ENCODE data around the gene RXRG. TPM values are rescaled to one million over a fixed set of nuclear protein-coding genes. Genes with fewer than 3 reads are reported as not detected.

Gene RXRG
- total and polyA plus RNA-seq, 9 of the 15 experiments (the other 6 are each of a cell fraction or from before 2014, with no cell fraction given) = not detected

- Histone ChIP-seq H3K9me1 (ENCODE audit: control insufficient read depth, insufficient read depth, low read length) (no peaks in the 10 kb centered on the region), H3K27ac (ENCODE audit: extremely low read depth, low read depth, low read length) (no peak overlapping the region), H3K79me2 (ENCODE audit: control insufficient read depth, insufficient read depth, low read length) (no peaks in the 10 kb centered on the region), H3K27me3 (ENCODE audit: control insufficient read depth in 2 of 2, insufficient read depth in 2 of 2, low read length in 2 of 2) (peaks cover 4 to 38% of the 10 kb centered on the region in 2 experiments), H3K4me1 (replicated peaks in 1 of 2; ENCODE audit: control insufficient read depth in 2 of 2, insufficient read depth in 2 of 2, low read length in 2 of 2) (no peaks in the 10 kb centered on the region), H3K9me3 (replicated peaks; ENCODE audit: control insufficient read depth, insufficient read depth, low read depth, low read length) (no peaks in the 10 kb centered on the region), H3K9ac (ENCODE audit: insufficient read depth in 1 of 2, low read depth in 2 of 2, low read length in 2 of 2) (no peak overlapping the region), H2AFZ (ENCODE audit: low read depth, low read length) (no peak overlapping the region), H4K20me1 (replicated peaks; ENCODE audit: control insufficient read depth, insufficient read depth, low read length) (no peaks in the 10 kb centered on the region), H3K4me3 (no peak overlapping the region), H3K4me2 (ENCODE audit: insufficient read depth, low read length) (no peak overlapping the region), H3K36me3 (ENCODE audit: control insufficient read depth, insufficient read depth, low read length) (no peaks in the 10 kb centered on the region)
- FAIRE-seq = no peak
- POLR2A ChIA-PET = interaction anchor here (1.2 kb wide), 1 partner anchor 17 kb away, joined by 3 read pairs; no protein-coding TSS in a partner anchor
- ATAC-seq = no peak
- BruUV-seq (replicated peaks) = no TSS peak
- DNase-seq (ENCODE audit: extremely low read depth in 1 of 4, low spot score in 3 of 4) = no peak
- CTCF ChIA-PET (ENCODE audit: low intra/inter-chr PET ratio) = no interaction called here
- TF ChIP-seq MBD2 (IDR thresholded peaks at IDR 0.05; ENCODE audit: borderline replicate concordance, low read depth) = no peak
- WGBS (ENCODE audit: insufficient coverage, low coverage, missing lambda C conversion rate) = 3% methylated on average over 2 of the region's 2 CpGs
- intact Hi-C loops (cut with micrococcal nuclease) = no loop called here
- in situ Hi-C loops (cut with MboI) = no loop called here
Observed at GRCh38 chr1:165468253-165468652, 23.3 kb upstream of the RXRG start.

GRCh38 chr1:165467706-165468105, 22.8 kb upstream of the RXRG start:
- no TSS peak for BruUV-seq (replicated peaks)
- no peak for FAIRE-seq
- intact Hi-C loops (cut with micrococcal nuclease) = no loop called here

More at GRCh38 chr1:165467706-165468105, 22.8 kb upstream of the RXRG start:
- Histone ChIP-seq H3K9me3 (replicated peaks; ENCODE audit: control insufficient read depth, insufficient read depth, low read depth, low read length) (no peaks in the 10 kb centered on the region), H3K27ac (ENCODE audit: extremely low read depth, low read depth, low read length) (no peak overlapping the region), H3K36me3 (ENCODE audit: control insufficient read depth, insufficient read depth, low read length) (no peaks in the 10 kb centered on the region), H3K79me2 (ENCODE audit: control insufficient read depth, insufficient read depth, low read length) (no peaks in the 10 kb centered on the region), H2AFZ (ENCODE audit: low read depth, low read length) (no peak overlapping the region), H3K4me2 (ENCODE audit: insufficient read depth, low read length) (no peak overlapping the region), H3K9ac (ENCODE audit: insufficient read depth in 1 of 2, low read depth in 2 of 2, low read length in 2 of 2) (no peak overlapping the region), H3K27me3 (ENCODE audit: control insufficient read depth in 2 of 2, insufficient read depth in 2 of 2, low read length in 2 of 2) (peaks cover 4 to 38% of the 10 kb centered on the region in 2 experiments), H3K4me3 (no peak overlapping the region), H3K4me1 (replicated peaks in 1 of 2; ENCODE audit: control insufficient read depth in 2 of 2, insufficient read depth in 2 of 2, low read length in 2 of 2) (no peaks in the 10 kb centered on the region), H4K20me1 (replicated peaks; ENCODE audit: control insufficient read depth, insufficient read depth, low read length) (no peaks in the 10 kb centered on the region), H3K9me1 (ENCODE audit: control insufficient read depth, insufficient read depth, low read length) (no peaks in the 10 kb centered on the region)
- in situ Hi-C loops (cut with MboI) = no loop called here
- ChIA-PET POLR2A (interaction anchor here (1.0 to 1.2 kb wide), 2 partner anchors 16 to 130 kb away, joined by 3 read pairs; no protein-coding TSS in a partner anchor), CTCF (ENCODE audit: low intra/inter-chr PET ratio) (no interaction called here)
- no peak for DNase-seq (ENCODE audit: extremely low read depth in 1 of 4, low spot score in 3 of 4)
- WGBS (ENCODE audit: insufficient coverage, low coverage, missing lambda C conversion rate) = 2% methylated on average over 7 of the region's 7 CpGs
- TF ChIP-seq ADNP (tag; IDR thresholded peaks at IDR 0.05) (no peak), MTF1 (CRISPR knock-in tag; IDR thresholded peaks at IDR 0.05; ENCODE audit: borderline replicate concordance) (no peak)
- ATAC-seq = no peak
